Right atrium auricular region (tissue), 2 donors: ENCODE measurements around the gene CYP21A2. TPM values are rescaled to one million over a fixed set of nuclear protein-coding genes. Genes with fewer than 3 reads are reported as not detected.
"Not testable (repeated sequence)": the region's sequence is repeated elsewhere in the genome, so short reads cannot be mapped to it uniquely, and the experiment has no call there.

Source experiments
- DNase-seq: peaks from one replicate; pipeline ENCODE4 v3.0.0-alpha.2; 2019; ENCODE audit warnings: low spot score
- H3K27ac ChIP-seq, 2 donors: fragments of 200-600 bp; sonication (generic); 1 replicate in 1 of 2; 2 replicates in 1 of 2; pipeline ENCODE4 v1.5.1; 2016 to 2019
- H3K27me3 ChIP-seq, 2 donors: fragments of 200-600 bp; sonication (generic); one replicate each; pipeline versions ENCODE4 v1.5.1 to v1.6.0; 2017 to 2019
- H3K36me3 ChIP-seq: fragments of 200-600 bp; sonication (generic); one replicate; pipeline ENCODE4 v1.5.1; 2016
- H3K4me1 ChIP-seq, 2 donors: fragments of 200-600 bp; sonication (generic); one replicate each; pipeline versions ENCODE4 v1.5.1 to v1.6.0; 2017 to 2019
- H3K4me3 ChIP-seq, 2 donors: fragments of 200-600 bp; sonication (generic); 1 replicate in 1 of 2; 2 replicates in 1 of 2; pipeline ENCODE4 v1.5.1; 2017 to 2019; ENCODE audit warnings: mild to moderate bottlenecking in 1 of 2, moderate library complexity in 1 of 2
- H3K9me3 ChIP-seq, 2 donors: fragments of 200-600 bp; sonication (generic); one replicate each; pipeline ENCODE4 v1.5.1; 2019
- total RNA-seq, 2 donors: library from RNA; depleted of rRNA; stranded (reverse); fragments of >200 nt; gene quantifications; one replicate each; pipeline ENCODE4 v1.1.0, GENCODE V29; 2016

Gene CYP21A2
- 1 to 10 TPM in 1 of 2 donors, under 1 TPM in 1; 0.19 to 1.2 TPM for total RNA-seq

DNA sequence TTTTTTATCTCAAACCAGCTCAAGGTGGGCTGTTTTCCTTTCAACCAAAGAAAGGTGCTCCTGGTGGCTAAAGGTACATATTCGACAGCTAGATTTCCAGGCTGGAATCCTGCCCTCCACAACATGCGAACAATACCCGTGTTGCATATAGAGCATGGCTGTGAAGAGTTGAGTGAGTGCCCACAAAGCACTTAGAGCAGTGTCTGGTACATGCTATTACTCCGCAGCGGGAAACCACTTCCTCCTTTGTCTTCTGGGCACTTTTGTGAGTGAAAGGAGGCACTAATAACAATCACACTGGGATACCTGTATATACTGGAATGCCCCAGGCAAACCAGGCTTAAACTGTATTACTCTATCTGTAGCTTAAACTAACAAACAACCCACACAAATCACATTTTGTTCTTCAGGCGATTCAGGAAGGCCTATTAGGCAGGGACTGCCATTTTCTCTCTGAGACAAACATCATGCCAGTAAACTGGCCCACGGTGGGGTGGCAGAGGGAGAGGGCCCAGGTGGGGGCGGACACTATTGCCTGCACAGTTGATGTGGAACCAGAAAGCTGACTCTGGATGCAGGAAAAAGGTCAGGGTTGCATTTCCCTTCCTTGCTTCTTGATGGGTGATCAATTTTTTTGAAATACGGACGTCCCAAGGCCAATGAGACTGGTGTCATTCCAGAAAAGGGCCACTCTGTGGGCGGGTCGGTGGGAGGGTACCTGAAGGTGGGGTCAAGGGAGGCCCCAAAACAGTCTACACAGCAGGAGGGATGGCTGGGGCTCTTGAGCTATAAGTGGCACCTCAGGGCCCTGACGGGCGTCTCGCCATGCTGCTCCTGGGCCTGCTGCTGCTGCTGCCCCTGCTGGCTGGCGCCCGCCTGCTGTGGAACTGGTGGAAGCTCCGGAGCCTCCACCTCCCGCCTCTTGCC is at the start of gene CYP21A2:
TSS of gene CYP21A2 (plus strand) at position 818 of the 927 bp plus-strand sequence. CDS start at position 826, 8 bp downstream.
- DNase-seq, H3K4me3 ChIP-seq, H3K4me1 ChIP-seq, H3K36me3 ChIP-seq, H3K27me3 ChIP-seq, H3K9me3 ChIP-seq: not testable (repeated sequence)
- peak within 1 kb of the TSS in 1 of 2 donors; percentile 27 for H3K27ac ChIP-seq

DNA sequence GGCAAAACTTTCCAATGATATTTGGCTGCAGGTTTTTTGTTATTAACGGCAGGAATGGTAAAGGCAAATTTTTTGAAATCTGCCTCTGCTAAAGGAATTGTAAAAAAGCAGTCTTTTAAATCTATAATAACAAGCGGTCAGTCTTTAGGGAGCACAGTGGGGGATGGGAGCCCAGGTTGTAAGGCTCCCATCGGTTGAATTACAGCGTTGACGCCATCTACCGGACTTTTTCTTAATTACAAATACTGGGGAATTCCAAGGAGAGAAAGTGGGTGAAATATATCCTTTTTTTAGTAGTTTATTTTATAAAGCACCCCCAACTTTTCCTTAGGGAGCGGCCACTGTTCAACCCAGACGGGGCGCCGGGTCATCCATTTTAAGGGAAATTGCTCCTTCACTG is 48.9 kb upstream of the CYP21A2 start:
- H3K4me1 ChIP-seq, H3K27ac ChIP-seq, H3K27me3 ChIP-seq, DNase-seq, H3K36me3 ChIP-seq, H3K4me3 ChIP-seq, H3K9me3 ChIP-seq: not testable (repeated sequence)

DNA sequence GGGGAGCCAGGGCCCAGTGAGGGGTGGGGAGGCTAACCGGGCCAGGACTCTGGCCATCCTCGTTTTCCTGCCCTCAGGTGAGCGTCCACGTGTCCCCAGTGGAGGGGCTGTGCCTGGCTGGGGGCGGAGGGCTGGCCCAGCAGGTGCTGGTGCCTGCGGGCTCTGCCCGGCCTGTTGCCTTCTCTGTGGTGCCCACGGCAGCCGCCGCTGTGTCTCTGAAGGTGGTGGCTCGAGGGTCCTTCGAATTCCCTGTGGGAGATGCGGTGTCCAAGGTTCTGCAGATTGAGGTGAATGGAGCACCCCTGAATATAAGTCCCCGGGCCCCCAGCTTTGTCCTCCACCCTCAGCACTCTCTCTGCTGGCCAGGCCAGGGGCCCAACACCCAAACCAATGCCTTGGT is 43.8 kb upstream of the CYP21A2 start:
- not testable (repeated sequence) for H3K4me3 ChIP-seq, H3K36me3 ChIP-seq, H3K4me1 ChIP-seq, DNase-seq, H3K27me3 ChIP-seq, H3K27ac ChIP-seq, H3K9me3 ChIP-seq

DNA sequence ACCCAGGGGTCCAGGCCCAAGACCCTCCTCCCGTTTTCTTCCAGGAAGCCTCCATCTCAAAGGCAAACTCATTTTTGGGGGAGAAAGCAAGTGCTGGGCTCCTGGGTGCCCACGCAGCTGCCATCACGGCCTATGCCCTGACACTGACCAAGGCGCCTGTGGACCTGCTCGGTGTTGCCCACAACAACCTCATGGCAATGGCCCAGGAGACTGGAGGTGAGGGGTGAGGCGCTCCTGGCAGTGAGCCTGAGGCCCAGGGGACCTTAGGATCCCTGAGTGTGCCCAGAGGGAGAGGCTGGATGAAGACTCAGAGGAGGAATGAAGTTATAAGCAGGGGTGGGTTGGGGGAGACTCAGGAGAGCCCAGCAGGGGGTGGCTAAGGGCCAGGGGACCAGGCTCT is 41.8 kb upstream of the CYP21A2 start:
- not testable (repeated sequence) for H3K27ac ChIP-seq, H3K36me3 ChIP-seq, H3K4me3 ChIP-seq, H3K4me1 ChIP-seq, H3K9me3 ChIP-seq, H3K27me3 ChIP-seq, DNase-seq

DNA sequence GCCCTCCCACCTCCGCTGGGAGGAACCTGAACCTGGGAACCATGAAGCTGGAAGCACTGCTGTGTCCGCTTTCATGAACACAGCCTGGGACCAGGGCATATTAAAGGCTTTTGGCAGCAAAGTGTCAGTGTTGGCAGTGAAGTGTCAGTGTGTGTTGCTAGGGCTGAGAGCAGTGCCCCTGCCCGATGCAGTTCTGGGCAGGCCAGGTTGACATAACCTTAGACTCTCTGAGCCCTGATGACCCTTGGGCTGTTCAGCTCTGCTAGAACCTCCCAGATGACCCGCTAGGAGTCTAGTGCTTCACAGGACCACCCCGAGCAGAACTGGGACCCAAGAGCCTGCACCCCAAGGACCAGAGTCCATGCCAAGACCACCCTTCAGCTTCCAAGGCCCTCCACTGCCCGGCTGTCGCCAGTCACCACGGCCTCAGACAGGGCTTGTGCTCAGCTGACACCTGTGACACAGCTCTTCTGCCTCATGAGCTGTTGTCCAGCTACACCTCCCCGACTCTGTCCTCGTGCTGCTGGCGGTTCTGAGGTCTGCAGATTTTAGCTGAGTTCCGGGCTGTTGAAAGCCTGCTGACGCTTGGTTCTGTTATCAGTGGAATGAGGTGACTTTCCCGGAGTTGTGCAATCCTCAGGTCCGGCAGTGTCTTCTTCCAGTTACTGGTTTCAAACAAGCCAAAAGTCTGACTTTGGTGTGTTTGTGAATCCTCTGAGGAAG is 35.5 kb upstream of the CYP21A2 start:
- H3K4me1 ChIP-seq, H3K27ac ChIP-seq, H3K27me3 ChIP-seq, H3K9me3 ChIP-seq, H3K4me3 ChIP-seq, DNase-seq, H3K36me3 ChIP-seq: not testable (repeated sequence)

DNA sequence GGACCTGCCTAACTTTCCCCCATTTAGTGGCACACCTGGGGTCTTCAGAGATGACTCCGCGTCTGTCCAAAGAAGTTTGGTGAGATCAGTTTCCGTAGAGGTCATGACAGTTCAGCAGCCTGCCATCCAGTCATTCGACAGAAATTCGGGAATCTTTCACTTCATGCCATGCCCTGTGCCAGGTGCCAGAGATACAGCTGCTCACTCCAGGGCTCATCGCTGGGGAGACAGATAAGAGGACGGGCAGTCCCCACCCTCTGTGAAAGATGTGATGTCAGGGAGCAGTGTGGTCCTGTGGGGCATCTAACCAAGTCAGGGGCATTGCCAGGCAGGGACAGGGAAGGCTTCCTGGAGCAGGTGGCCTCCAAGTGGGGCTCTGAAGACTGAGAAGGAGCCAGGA is 34.9 kb upstream of the CYP21A2 start:
- H3K4me1 ChIP-seq, DNase-seq, H3K36me3 ChIP-seq, H3K4me3 ChIP-seq, H3K27me3 ChIP-seq, H3K9me3 ChIP-seq, H3K27ac ChIP-seq: not testable (repeated sequence)

DNA sequence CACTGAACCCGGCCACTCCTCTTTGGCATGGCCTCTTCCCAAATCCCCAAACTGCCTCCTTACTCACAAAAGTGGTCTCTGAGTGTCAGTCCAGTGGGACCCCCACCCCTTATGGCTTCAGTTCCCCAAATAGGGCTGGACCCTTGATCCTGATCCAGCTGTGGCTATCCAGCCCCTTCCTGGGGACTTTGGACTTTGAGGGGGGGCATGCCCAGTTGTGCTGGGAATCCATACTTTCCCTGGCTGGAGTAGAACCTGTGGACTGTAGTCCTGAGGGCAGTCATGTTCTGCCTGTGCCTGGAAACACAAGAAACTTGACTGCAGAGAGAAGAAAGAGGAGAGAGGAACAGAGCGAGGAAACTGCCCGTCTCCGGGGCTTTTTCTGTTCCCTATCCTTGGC is 33.8 kb upstream of the CYP21A2 start:
- H3K27me3 ChIP-seq, H3K36me3 ChIP-seq, H3K4me1 ChIP-seq, DNase-seq, H3K4me3 ChIP-seq, H3K9me3 ChIP-seq: not testable (repeated sequence)
- H3K27ac ChIP-seq = peak overlapping the region in 1 of 2 donors; percentile 16

DNA sequence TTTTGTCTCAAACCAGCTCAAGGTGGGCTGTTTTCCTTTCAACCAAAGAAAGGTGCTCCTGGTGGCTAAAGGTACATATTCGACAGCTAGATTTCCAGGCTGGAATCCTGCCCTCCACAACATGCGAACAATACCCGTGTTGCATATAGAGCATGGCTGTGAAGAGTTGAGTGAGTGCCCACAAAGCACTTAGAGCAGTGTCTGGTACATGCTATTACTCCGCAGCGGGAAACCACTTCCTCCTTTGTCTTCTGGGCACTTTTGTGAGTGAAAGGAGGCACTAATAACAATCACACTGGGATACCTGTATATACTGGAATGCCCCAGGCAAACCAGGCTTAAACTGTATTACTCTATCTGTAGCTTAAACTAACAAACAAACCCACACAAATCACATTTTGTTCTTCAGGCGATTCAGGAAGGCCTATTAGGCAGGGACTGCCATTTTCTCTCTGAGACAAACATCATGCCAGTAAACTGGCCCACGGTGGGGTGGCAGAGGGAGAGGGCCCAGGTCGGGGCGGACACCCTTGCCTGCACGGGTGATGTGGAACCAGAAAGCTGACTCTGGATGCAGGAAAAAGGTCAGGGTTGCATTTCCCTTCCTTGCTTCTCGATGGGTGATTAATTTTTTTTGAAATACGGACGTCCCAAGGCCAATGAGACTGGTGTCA is 33.2 kb upstream of the CYP21A2 start:
- not testable (repeated sequence) for H3K27me3 ChIP-seq, H3K4me3 ChIP-seq, H3K4me1 ChIP-seq, DNase-seq, H3K9me3 ChIP-seq, H3K36me3 ChIP-seq
- peak overlapping the region in 1 of 2 donors; percentile 55 for H3K27ac ChIP-seq

DNA sequence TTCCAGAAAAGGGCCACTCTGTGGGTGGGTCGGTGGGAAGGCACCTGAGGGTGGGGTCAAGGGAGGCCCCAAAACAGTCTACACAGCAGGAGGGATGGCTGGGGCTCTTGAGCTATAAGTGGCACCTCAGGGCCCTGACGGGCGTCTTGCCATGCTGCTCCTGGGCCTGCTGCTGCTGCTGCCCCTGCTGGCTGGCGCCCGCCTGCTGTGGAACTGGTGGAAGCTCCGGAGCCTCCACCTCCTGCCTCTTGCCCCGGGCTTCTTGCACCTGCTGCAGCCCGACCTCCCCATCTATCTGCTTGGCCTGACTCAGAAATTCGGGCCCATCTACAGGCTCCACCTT is 32.7 kb upstream of the CYP21A2 start:
- not testable (repeated sequence) for DNase-seq, H3K9me3 ChIP-seq, H3K4me3 ChIP-seq, H3K4me1 ChIP-seq, H3K36me3 ChIP-seq, H3K27me3 ChIP-seq
- H3K27ac ChIP-seq = peak overlapping the region in 1 of 2 donors; percentile 55

DNA sequence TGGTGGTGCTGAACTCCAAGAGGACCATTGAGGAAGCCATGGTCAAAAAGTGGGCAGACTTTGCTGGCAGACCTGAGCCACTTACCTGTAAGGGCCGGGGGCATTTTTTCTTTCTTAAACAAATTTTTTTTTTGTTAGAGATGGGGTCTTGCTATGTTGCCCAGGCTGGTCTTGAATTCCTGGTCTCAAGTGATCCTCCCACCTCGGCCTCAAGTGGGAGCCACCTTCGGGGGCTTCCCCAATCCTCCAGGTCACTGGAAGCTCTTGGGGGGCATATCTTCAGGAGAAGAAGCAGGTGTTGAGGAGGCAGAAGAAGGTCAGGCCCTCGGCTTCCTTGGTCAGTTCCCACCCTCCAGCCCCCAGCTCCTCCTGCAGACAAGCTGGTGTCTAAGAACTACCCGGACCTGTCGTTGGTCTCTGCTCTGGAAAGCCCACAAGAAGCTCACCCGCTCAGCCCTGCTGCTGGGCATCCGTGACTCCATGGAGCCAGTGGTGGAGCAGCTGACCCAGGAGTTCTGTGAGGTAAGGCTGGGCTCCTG is 32.2 kb upstream of the CYP21A2 start:
- H3K4me3 ChIP-seq, DNase-seq, H3K27ac ChIP-seq, H3K27me3 ChIP-seq, H3K9me3 ChIP-seq, H3K4me1 ChIP-seq, H3K36me3 ChIP-seq: not testable (repeated sequence)

DNA sequence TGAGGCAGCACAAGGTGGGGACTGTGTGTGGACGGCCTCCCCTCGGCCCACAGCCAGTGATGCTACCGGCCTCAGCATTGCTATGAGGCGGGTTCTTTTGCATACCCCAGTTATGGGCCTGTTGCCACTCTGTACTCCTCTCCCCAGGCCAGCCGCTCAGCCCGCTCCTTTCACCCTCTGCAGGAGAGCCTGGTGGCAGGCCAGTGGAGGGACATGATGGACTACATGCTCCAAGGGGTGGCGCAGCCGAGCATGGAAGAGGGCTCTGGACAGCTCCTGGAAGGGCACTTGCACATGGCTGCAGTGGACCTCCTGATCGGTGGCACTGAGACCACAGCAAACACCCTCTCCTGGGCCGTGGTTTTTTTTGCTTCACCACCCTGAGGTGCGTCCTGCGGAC is 31.1 kb upstream of the CYP21A2 start:
- not testable (repeated sequence) for H3K4me1 ChIP-seq, H3K4me3 ChIP-seq, H3K36me3 ChIP-seq, DNase-seq, H3K27ac ChIP-seq, H3K27me3 ChIP-seq, H3K9me3 ChIP-seq

DNA sequence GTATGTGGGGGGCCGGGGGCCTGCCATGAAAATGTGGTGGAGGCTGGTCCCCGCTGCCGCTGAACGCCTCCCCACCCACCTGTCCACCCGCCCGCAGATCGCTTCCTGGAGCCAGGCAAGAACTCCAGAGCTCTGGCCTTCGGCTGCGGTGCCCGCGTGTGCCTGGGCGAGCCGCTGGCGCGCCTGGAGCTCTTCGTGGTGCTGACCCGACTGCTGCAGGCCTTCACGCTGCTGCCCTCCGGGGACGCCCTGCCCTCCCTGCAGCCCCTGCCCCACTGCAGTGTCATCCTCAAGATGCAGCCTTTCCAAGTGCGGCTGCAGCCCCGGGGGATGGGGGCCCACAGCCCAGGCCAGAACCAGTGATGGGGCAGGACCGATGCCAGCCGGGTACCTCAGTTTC is 30.2 kb upstream of the CYP21A2 start:
- H3K27ac ChIP-seq, H3K36me3 ChIP-seq, DNase-seq, H3K4me3 ChIP-seq, H3K9me3 ChIP-seq, H3K27me3 ChIP-seq, H3K4me1 ChIP-seq: not testable (repeated sequence)

DNA sequence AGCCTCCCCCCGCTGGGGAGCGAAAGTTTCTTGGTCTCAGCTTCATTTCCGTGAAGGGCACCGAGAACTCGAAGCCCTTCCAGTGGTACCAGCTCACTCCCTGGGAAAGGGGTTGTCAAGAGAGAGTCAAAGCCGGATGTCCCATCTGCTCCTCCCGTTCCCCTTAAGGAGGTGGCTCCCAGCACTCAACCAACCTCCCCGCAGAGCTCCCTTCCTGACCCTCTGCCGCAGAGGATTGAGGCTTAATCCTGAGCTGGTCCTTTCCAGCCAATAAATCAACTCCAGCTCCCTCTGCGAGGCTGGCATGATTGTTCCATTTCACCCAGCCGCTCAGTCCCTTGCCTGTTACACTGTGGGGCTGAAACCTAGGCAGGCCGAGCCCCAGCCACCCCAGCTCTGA is 29.6 kb upstream of the CYP21A2 start:
- H3K9me3 ChIP-seq, H3K36me3 ChIP-seq, H3K27me3 ChIP-seq, DNase-seq, H3K4me1 ChIP-seq, H3K27ac ChIP-seq, H3K4me3 ChIP-seq: not testable (repeated sequence)

DNA sequence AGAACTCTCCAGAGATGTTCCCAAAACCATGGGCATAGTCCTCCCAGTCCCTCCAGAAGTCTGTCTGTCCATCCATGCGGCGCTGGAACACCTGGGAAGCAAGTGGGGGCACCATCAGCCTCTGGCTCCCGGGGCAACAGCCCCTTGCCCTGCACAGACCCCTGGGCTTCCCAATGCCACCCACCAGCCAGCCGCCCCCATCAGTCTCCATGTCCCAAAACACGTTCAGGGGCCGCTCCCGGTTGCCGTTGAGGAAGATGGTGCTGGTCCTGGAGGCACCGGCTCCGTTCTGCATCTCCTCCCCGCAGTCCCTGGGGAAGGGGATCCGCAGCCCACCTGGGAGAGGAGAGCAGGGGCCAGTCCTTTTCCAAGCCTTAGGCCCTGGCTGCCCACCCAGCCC is 28.7 kb upstream of the CYP21A2 start:
- not testable (repeated sequence) for H3K27me3 ChIP-seq, H3K4me3 ChIP-seq, H3K36me3 ChIP-seq, H3K4me1 ChIP-seq, H3K27ac ChIP-seq, H3K9me3 ChIP-seq, DNase-seq
